GM23338 (cell line): ENCODE measurements around the gene FUT8. TPM values are rescaled to one million over a fixed set of nuclear protein-coding genes. Genes with fewer than 3 reads are reported as not detected.

Source experiments
- ATAC-seq: fragments of 200-7000 bp; cut with Tn5 transposase; 3 replicates; pipeline ENCODE4 v1.9.1; 2020
- DNase-seq: peaks from one replicate; pipeline ENCODE4 v3.0.0-alpha.2; 2015; ENCODE audit warnings: low spot score
- H2AFZ ChIP-seq: fragments of 200-600 bp; sonication (generic); 2 replicates; pipeline ENCODE4 v1.8.0; 2016; ENCODE audit warnings: antibody characterized with exemption, mild to moderate bottlenecking, moderate library complexity
- H3F3A ChIP-seq: fragments of 200-600 bp; sonication (generic); replicated peaks from 2 replicates; pipeline ENCODE4 v1.8.0; 2017; ENCODE audit warnings: antibody characterized with exemption, mixed run types, low read depth
- H3K27ac ChIP-seq: fragments of 200-600 bp; sonication (generic); 2 replicates; pipeline ENCODE4 v1.6.1; 2016; ENCODE audit warnings: low read depth
- H3K27me3 ChIP-seq: fragments of 200-600 bp; sonication (generic); 2 replicates; pipeline ENCODE4 v1.8.0; 2016; ENCODE audit warnings: mild to moderate bottlenecking, mixed run types, moderate library complexity; ENCODE audit not compliant: insufficient read depth
- H3K36me3 ChIP-seq: fragments of 200-600 bp; sonication (generic); 2 replicates; pipeline ENCODE4 v1.8.0; 2016; ENCODE audit warnings: mild to moderate bottlenecking; ENCODE audit not compliant: insufficient read depth
- H3K4me1 ChIP-seq: fragments of 200-600 bp; sonication (generic); 2 replicates; pipeline ENCODE4 v1.8.0; 2016; ENCODE audit warnings: mild to moderate bottlenecking, moderate library complexity; ENCODE audit not compliant: insufficient read depth
- H3K4me2 ChIP-seq: fragments of 200-600 bp; sonication (generic); 2 replicates; pipeline ENCODE4 v1.7.1; 2017; ENCODE audit warnings: mixed run types
- H3K4me3 ChIP-seq: fragments of 200-600 bp; sonication (generic); 2 replicates; pipeline ENCODE4 v1.6.1; 2016; ENCODE audit warnings: mixed run types
- H3K79me2 ChIP-seq: fragments of 200-600 bp; sonication (generic); replicated peaks from 2 replicates; pipeline ENCODE4 v1.8.0; 2017; ENCODE audit warnings: mild to moderate bottlenecking; ENCODE audit not compliant: insufficient read depth
- H3K9me2 ChIP-seq: fragments of 200-600 bp; sonication (generic); 2 replicates; pipeline ENCODE4 v1.8.0; 2017; ENCODE audit not compliant: insufficient read depth
- H4K20me1 ChIP-seq: fragments of 200-600 bp; sonication (generic); replicated peaks from 2 replicates; pipeline ENCODE4 v1.8.0; 2017; ENCODE audit warnings: mild to moderate bottlenecking; ENCODE audit not compliant: insufficient read depth
- H3K27ac Mint-ChIP-seq: 2 replicates; pipeline ENCODE4 v1.8.0; 2020; ENCODE audit warnings: inconsistent platforms, mild to moderate bottlenecking, moderate library complexity, mixed read lengths
- H3K27me3 Mint-ChIP-seq: 3 replicates; pipeline ENCODE4 v1.8.0; 2022; ENCODE audit warnings: low read depth, mild to moderate bottlenecking, moderate library complexity, mixed read lengths, inconsistent platforms; ENCODE audit not compliant: insufficient read depth, poor library complexity
- H3K36me3 Mint-ChIP-seq: 3 replicates; pipeline ENCODE4 v1.8.0; 2021; ENCODE audit warnings: low read depth, mild to moderate bottlenecking, inconsistent platforms, moderate library complexity, mixed read lengths
- H3K4me1 Mint-ChIP-seq: 3 replicates; pipeline ENCODE4 v1.8.0; 2020; ENCODE audit warnings: mild to moderate bottlenecking, inconsistent platforms, mixed read lengths
- H3K4me3 Mint-ChIP-seq: 3 replicates; pipeline ENCODE4 v1.8.0; 2021; ENCODE audit warnings: moderate library complexity, mild to moderate bottlenecking, inconsistent platforms, mixed read lengths
- H3K9me3 Mint-ChIP-seq: 3 replicates; pipeline ENCODE4 v1.8.0; 2020; ENCODE audit warnings: moderate library complexity, mild to moderate bottlenecking, inconsistent platforms, mixed read lengths
- CREB1 ChIP-seq: fragments of 250-450 bp; sonication (Bioruptor Pico); IDR thresholded peaks from 2 replicates; pipeline ENCODE4 v1.5.0; 2020; ENCODE audit warnings: low read depth, mild to moderate bottlenecking, moderate library complexity
- EZH2 ChIP-seq: fragments of 200-600 bp; sonication (generic); IDR thresholded peaks from one replicate; pipeline ENCODE4 v1.8.0; 2017; ENCODE audit warnings: antibody characterized with exemption, mild to moderate bottlenecking, low read depth; ENCODE audit not compliant: unreplicated experiment
- JUNB ChIP-seq: IDR thresholded peaks from one replicate; pipeline ENCODE4 v1.6.1; 2016; ENCODE audit warnings: antibody characterized with exemption; ENCODE audit not compliant: unreplicated experiment
- POLR2AphosphoS5 ChIP-seq: IDR thresholded peaks from 2 replicates; pipeline ENCODE4 v1.6.1; 2016; ENCODE audit warnings: antibody characterized with exemption, low read depth
- STAT1 ChIP-seq: IDR thresholded peaks from one replicate; pipeline ENCODE4 v1.6.1; 2016; ENCODE audit warnings: antibody characterized with exemption; ENCODE audit not compliant: unreplicated experiment
- ZNF114 ChIP-seq: fragments of 250-450 bp; sonication (Bioruptor Pico); IDR thresholded peaks from 2 replicates; pipeline ENCODE4 v1.5.0; 2020; ENCODE audit warnings: mild to moderate bottlenecking, moderate library complexity
- ZNF331 ChIP-seq: fragments of 250-450 bp; sonication (Bioruptor Pico); IDR thresholded peaks from 2 replicates; pipeline ENCODE4 v1.5.0; 2020; ENCODE audit warnings: low read depth, mild to moderate bottlenecking, moderate library complexity
- polyA plus RNA-seq: library from polyadenylated mRNA; unstranded; fragments of >200 nt; fragmentation: Nextera tagmentation; extraction: Ambion mirVana; gene quantifications from 2 replicates; pipeline ENCODE4 v1.2.1, GENCODE V29; 2016
- total RNA-seq: library from RNA; depleted of rRNA; stranded (reverse); fragments of >200 nt; shearing (Covaris generic); gene quantifications from 2 replicates; pipeline ENCODE4 v1.2.3, GENCODE V29; 2014
- TF ChIP-seq, protein P1 (sequence below), 2 experiments: fragments of 200-600 bp in 1 of 2; sonication (generic) in 1 of 2; conservative IDR thresholded peaks; 2 replicates each; pipeline versions ENCODE4 v1.5.1 to v1.6.1; 2016 to 2017; ENCODE audit warnings: antibody characterized with exemption in 2 of 2, low read depth in 2 of 2, mild to moderate bottlenecking in 2 of 2, moderate library complexity in 1 of 2
- TF ChIP-seq, protein P2 (sequence below): fragments of 250-450 bp; sonication (Bioruptor Pico); IDR thresholded peaks from 2 replicates; pipeline ENCODE4 v1.5.0; 2020; ENCODE audit warnings: mild to moderate bottlenecking, moderate library complexity
- TF ChIP-seq, protein P3 (sequence below): IDR thresholded peaks from 2 replicates; pipeline ENCODE4 v1.6.1; 2016; ENCODE audit warnings: antibody characterized with exemption

FUT8 gene
- total and polyA plus RNA-seq, 2 experiments from 2014 or later, result 8.2 to 23.2 TPM

DNA sequence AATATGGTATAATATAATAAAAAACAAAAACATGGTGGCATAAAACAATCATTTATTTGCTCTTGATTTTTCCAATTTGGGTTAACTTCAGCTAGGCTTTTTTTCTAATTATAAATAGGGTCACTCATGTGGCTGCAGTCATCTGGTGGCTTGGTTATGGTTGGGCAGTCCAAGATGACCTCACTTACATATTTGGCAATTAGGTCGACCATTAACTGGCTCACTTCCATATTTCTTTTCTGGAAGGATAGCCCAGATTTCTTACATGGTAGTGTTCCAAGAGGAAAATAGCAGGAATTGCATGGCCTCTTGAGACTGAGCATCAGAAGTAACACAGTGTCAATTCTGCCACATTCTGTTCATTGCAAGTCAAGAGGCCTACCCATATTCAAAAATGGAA, 153.4 kb downstream of the FUT8 start:
- no peaks in the 10 kb centered on the region for H3K27me3 Mint-ChIP-seq
- TF ChIP-seq ZNF114 (CRISPR knock-in tag), result no peak
- no peak for TF ChIP-seq ZNF331 (CRISPR knock-in tag)
- no peak for TF ChIP-seq CREB1 (CRISPR knock-in tag)
- TF ChIP-seq JUNB, result no peak
- H3K4me2 ChIP-seq, result no peak overlapping the region
- no peaks in the 10 kb centered on the region for H3K79me2 ChIP-seq
- H3K9me3 Mint-ChIP-seq, result no peaks in the 10 kb centered on the region
- H3F3A ChIP-seq, result no peaks in the 10 kb centered on the region
- H2AFZ ChIP-seq, result no peak overlapping the region
- H3K27ac Mint-ChIP-seq, result no peak overlapping the region
- H3K4me3 ChIP-seq, result no peak overlapping the region
- H3K36me3 ChIP-seq, result no peaks in the 10 kb centered on the region
- H3K4me1 ChIP-seq, result no peaks in the 10 kb centered on the region
- H3K4me1 Mint-ChIP-seq, result peaks cover 4% of the 10 kb centered on the region; the same call in 1 of the 3 replicates
- H3K9me2 ChIP-seq, result no peaks in the 10 kb centered on the region
- no peak overlapping the region for H3K4me3 Mint-ChIP-seq
- H4K20me1 ChIP-seq, result no peaks in the 10 kb centered on the region
- ATAC-seq (no peak), DNase-seq (no peak)
- H3K27ac ChIP-seq, result no peak overlapping the region
- peaks cover 3% of the 10 kb centered on the region; the same call in 2 of the 3 replicates for H3K36me3 Mint-ChIP-seq
- no peaks in the 10 kb centered on the region for H3K27me3 ChIP-seq

DNA sequence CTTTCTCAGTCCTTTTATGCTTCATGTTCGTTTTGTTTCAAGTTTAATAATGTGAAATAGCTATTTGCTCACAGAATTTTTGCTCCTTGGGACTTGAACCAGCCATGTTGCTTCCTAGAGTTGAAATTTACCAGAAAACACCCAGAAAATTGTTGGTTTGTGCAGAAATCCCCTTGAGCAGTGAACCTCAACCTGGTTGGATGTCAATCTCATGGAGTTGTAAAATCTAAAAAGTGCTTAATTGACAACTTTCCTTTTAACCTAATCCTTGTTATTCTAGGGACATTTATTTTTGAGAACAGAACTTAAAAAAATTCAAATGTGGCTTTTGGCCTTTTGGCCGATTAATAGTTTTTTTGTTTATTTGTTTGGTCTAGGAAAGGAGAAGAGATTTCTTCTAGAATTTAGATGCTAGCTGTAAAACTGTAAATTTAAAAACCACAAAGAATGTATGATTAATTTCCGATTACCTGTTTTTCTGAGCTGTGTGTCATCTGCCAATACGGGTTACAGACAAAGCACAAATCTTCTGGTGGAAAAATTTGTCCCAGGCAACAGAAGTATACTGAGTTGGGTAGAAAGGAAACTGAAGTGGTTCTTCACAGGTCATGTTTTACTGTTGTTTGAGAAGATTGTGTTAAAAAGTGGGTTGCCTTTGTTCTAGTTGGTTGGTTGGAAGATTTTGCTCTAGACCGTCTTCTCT, 154.4 kb downstream of the FUT8 start:
- Histone ChIP-seq H2AFZ (no peak overlapping the region), H3K27ac (no peak overlapping the region), H3K4me2 (no peak overlapping the region), H3K36me3 (no peaks in the 10 kb centered on the region), H3K27me3 (no peaks in the 10 kb centered on the region), H3K79me2 (no peaks in the 10 kb centered on the region), H4K20me1 (no peaks in the 10 kb centered on the region), H3K4me1 (no peaks in the 10 kb centered on the region), H3K4me3 (no peak overlapping the region), H3F3A (no peaks in the 10 kb centered on the region), H3K9me2 (no peaks in the 10 kb centered on the region)
- Mint-ChIP-seq H3K27ac (no peak overlapping the region), H3K9me3 (no peaks in the 10 kb centered on the region), H3K27me3 (no peaks in the 10 kb centered on the region), H3K4me3 (no peak overlapping the region), H3K4me1 (peaks cover 4% of the 10 kb centered on the region; the same call in 1 of the 3 replicates), H3K36me3 (peaks cover 3% of the 10 kb centered on the region; the same call in 2 of the 3 replicates)
- ATAC-seq, result no peak
- no peak for DNase-seq
- TF ChIP-seq, protein P1, sequence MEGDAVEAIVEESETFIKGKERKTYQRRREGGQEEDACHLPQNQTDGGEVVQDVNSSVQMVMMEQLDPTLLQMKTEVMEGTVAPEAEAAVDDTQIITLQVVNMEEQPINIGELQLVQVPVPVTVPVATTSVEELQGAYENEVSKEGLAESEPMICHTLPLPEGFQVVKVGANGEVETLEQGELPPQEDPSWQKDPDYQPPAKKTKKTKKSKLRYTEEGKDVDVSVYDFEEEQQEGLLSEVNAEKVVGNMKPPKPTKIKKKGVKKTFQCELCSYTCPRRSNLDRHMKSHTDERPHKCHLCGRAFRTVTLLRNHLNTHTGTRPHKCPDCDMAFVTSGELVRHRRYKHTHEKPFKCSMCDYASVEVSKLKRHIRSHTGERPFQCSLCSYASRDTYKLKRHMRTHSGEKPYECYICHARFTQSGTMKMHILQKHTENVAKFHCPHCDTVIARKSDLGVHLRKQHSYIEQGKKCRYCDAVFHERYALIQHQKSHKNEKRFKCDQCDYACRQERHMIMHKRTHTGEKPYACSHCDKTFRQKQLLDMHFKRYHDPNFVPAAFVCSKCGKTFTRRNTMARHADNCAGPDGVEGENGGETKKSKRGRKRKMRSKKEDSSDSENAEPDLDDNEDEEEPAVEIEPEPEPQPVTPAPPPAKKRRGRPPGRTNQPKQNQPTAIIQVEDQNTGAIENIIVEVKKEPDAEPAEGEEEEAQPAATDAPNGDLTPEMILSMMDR (conservative IDR thresholded peaks at IDR 0.05; ENCODE audit: low read depth in 2 of 2), result no peak
- TF ChIP-seq STAT1, result no peak
- TF ChIP-seq, protein P2, sequence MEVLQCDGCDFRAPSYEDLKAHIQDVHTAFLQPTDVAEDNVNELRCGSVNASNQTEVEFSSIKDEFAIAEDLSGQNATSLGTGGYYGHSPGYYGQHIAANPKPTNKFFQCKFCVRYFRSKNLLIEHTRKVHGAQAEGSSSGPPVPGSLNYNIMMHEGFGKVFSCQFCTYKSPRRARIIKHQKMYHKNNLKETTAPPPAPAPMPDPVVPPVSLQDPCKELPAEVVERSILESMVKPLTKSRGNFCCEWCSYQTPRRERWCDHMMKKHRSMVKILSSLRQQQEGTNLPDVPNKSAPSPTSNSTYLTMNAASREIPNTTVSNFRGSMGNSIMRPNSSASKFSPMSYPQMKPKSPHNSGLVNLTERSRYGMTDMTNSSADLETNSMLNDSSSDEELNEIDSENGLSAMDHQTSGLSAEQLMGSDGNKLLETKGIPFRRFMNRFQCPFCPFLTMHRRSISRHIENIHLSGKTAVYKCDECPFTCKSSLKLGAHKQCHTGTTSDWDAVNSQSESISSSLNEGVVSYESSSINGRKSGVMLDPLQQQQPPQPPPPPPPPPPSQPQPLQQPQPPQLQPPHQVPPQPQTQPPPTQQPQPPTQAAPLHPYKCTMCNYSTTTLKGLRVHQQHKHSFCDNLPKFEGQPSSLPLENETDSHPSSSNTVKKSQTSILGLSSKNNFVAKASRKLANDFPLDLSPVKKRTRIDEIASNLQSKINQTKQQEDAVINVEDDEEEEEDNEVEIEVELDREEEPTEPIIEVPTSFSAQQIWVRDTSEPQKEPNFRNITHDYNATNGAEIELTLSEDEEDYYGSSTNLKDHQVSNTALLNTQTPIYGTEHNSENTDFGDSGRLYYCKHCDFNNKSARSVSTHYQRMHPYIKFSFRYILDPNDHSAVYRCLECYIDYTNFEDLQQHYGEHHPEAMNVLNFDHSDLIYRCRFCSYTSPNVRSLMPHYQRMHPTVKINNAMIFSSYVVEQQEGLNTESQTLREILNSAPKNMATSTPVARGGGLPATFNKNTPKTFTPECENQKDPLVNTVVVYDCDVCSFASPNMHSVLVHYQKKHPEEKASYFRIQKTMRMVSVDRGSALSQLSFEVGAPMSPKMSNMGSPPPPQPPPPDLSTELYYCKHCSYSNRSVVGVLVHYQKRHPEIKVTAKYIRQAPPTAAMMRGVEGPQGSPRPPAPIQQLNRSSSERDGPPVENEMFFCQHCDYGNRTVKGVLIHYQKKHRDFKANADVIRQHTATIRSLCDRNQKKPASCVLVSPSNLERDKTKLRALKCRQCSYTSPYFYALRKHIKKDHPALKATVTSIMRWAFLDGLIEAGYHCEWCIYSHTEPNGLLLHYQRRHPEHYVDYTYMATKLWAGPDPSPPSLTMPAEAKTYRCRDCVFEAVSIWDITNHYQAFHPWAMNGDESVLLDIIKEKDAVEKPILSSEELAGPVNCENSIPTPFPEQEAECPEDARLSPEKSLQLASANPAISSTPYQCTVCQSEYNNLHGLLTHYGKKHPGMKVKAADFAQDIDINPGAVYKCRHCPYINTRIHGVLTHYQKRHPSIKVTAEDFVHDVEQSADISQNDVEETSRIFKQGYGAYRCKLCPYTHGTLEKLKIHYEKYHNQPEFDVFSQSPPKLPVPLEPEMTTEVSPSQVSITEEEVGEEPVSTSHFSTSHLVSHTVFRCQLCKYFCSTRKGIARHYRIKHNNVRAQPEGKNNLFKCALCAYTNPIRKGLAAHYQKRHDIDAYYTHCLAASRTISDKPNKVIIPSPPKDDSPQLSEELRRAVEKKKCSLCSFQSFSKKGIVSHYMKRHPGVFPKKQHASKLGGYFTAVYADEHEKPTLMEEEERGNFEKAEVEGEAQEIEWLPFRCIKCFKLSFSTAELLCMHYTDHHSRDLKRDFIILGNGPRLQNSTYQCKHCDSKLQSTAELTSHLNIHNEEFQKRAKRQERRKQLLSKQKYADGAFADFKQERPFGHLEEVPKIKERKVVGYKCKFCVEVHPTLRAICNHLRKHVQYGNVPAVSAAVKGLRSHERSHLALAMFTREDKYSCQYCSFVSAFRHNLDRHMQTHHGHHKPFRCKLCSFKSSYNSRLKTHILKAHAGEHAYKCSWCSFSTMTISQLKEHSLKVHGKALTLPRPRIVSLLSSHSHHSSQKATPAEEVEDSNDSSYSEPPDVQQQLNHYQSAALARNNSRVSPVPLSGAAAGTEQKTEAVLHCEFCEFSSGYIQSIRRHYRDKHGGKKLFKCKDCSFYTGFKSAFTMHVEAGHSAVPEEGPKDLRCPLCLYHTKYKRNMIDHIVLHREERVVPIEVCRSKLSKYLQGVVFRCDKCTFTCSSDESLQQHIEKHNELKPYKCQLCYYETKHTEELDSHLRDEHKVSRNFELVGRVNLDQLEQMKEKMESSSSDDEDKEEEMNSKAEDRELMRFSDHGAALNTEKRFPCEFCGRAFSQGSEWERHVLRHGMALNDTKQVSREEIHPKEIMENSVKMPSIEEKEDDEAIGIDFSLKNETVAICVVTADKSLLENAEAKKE (CRISPR knock-in tag), result no peak
- TF ChIP-seq JUNB, result no peak
- TF ChIP-seq ZNF114 (CRISPR knock-in tag), result no peak
- TF ChIP-seq EZH2, result no peak
- TF ChIP-seq, protein P3, sequence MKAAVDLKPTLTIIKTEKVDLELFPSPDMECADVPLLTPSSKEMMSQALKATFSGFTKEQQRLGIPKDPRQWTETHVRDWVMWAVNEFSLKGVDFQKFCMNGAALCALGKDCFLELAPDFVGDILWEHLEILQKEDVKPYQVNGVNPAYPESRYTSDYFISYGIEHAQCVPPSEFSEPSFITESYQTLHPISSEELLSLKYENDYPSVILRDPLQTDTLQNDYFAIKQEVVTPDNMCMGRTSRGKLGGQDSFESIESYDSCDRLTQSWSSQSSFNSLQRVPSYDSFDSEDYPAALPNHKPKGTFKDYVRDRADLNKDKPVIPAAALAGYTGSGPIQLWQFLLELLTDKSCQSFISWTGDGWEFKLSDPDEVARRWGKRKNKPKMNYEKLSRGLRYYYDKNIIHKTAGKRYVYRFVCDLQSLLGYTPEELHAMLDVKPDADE, result no peak
- TF ChIP-seq POLR2AphosphoS5, result no peak
